ENCODE data around the gene FRAS1.

The FRAS1 gene

GRCh38 chr4:78441756-78442155 lies 384.6 kb downstream of the FRAS1 start:
- Histone ChIP-seq H3K27ac (no peak overlapping the region), H3K4me1 (ENCODE audit: control insufficient read depth in 1 of 2, insufficient read depth in 1 of 2, low read depth in 1 of 2, low read length in 1 of 2) (peaks cover 0 to 5% of the 10 kb centered on the region in 2 experiments)
- TF ChIP-seq, protein P1, sequence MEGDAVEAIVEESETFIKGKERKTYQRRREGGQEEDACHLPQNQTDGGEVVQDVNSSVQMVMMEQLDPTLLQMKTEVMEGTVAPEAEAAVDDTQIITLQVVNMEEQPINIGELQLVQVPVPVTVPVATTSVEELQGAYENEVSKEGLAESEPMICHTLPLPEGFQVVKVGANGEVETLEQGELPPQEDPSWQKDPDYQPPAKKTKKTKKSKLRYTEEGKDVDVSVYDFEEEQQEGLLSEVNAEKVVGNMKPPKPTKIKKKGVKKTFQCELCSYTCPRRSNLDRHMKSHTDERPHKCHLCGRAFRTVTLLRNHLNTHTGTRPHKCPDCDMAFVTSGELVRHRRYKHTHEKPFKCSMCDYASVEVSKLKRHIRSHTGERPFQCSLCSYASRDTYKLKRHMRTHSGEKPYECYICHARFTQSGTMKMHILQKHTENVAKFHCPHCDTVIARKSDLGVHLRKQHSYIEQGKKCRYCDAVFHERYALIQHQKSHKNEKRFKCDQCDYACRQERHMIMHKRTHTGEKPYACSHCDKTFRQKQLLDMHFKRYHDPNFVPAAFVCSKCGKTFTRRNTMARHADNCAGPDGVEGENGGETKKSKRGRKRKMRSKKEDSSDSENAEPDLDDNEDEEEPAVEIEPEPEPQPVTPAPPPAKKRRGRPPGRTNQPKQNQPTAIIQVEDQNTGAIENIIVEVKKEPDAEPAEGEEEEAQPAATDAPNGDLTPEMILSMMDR (IDR thresholded peaks at IDR 0.05), result no peak

DNA sequence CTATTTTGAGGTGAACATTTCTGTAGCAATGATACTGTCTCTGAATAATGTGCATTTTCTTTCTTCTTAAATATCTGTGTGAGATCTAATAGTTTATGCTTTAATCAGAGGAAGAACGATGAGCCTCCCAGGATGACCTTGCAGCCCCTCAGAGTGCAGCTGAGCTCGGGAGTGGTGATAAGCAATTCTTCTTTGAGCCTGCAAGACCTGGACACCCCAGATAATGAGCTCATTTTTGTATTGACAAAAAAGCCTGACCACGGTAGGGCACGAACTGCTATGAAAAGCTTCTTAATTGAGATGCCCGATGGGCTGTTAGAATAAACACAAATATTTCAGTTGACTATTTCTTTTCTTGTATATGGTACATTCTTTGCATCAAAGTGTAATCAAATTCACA lies 389.5 kb downstream of the FRAS1 start:
- Histone ChIP-seq H3K4me3 (ENCODE audit: low read depth in 1 of 2, low read length in 1 of 2) (no peak overlapping the region), H3K9me3 (no peaks in the 10 kb centered on the region), H3K27ac (no peak overlapping the region), H3K4me1 (ENCODE audit: control insufficient read depth in 1 of 2, insufficient read depth in 1 of 2, low read depth in 1 of 2, low read length in 1 of 2) (peaks cover 0 to 5% of the 10 kb centered on the region in 2 experiments), H3K36me3 (no peaks in the 10 kb centered on the region), H3K27me3 (peaks cover 3% of the 10 kb centered on the region)
- TF ChIP-seq, protein P1 (IDR thresholded peaks at IDR 0.05), result no peak

More at GRCh38 chr4:78441756-78442155, 384.6 kb downstream of the FRAS1 start:
- H3K27me3 ChIP-seq, result peaks cover 15% of the 10 kb centered on the region
- no peak overlapping the region for H3K4me3 ChIP-seq (ENCODE audit: low read depth in 1 of 2, low read length in 1 of 2)
- H3K9me3 ChIP-seq, result no peaks in the 10 kb centered on the region
- no peaks in the 10 kb centered on the region for H3K36me3 ChIP-seq

GRCh38 chr4:78451407-78451806 lies 394.3 kb downstream of the FRAS1 start:
- Histone ChIP-seq H3K27me3 (peaks cover 7% of the 10 kb centered on the region), H3K4me1 (ENCODE audit: control insufficient read depth in 1 of 2, insufficient read depth in 1 of 2, low read depth in 1 of 2, low read length in 1 of 2) (no peaks in the 10 kb centered on the region), H3K4me3 (ENCODE audit: low read depth in 1 of 2, low read length in 1 of 2) (no peak overlapping the region), H3K27ac (no peak overlapping the region), H3K9me3 (no peaks in the 10 kb centered on the region), H3K36me3 (no peaks in the 10 kb centered on the region)
- TF ChIP-seq, protein P1 (IDR thresholded peaks at IDR 0.05), result no peak

- no peak overlapping the region for H3K27ac ChIP-seq
- TF ChIP-seq, protein P1 (IDR thresholded peaks at IDR 0.05), result no peak
- H3K9me3 ChIP-seq, result no peaks in the 10 kb centered on the region
- H3K36me3 ChIP-seq, result no peaks in the 10 kb centered on the region
- H3K4me3 ChIP-seq (ENCODE audit: low read depth in 1 of 2, low read length in 1 of 2), result no peak overlapping the region
- peaks cover 7% of the 10 kb centered on the region for H3K27me3 ChIP-seq
- peaks cover under 1 to 2% of the 10 kb centered on the region in 2 experiments for H3K4me1 ChIP-seq (ENCODE audit: control insufficient read depth in 1 of 2, insufficient read depth in 1 of 2, low read depth in 1 of 2, low read length in 1 of 2)
Measured at GRCh38 chr4:78454016-78454415, 396.9 kb downstream of the FRAS1 start.

DNA sequence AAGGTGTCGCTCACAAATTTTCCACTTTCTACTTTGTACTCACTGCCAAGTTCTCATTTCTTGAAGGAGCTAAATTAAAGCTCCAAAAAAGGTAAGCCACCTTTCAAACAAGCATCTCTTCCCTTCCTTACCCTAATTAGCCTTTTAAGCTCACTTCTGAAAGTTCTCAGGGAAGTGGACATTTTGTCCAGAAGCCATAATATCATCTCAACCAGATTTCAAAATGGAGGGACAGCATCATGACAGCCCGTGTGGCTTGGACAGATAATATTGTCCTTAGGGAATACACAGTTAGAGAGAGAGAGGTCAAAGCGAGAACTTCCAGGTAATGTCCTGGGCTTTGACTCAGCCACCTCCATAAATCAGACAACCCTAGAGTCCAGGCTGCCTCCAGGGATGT lies 400.6 kb downstream of the FRAS1 start:
- peaks cover 7% of the 10 kb centered on the region in 2 experiments for H3K4me1 ChIP-seq (ENCODE audit: control insufficient read depth in 1 of 2, insufficient read depth in 1 of 2, low read depth in 1 of 2, low read length in 1 of 2)
- no peak overlapping the region for H3K4me3 ChIP-seq (ENCODE audit: low read depth in 1 of 2, low read length in 1 of 2)
- no peak overlapping the region for H3K27ac ChIP-seq
- TF ChIP-seq, protein P1 (IDR thresholded peaks at IDR 0.05), result no peak
- H3K9me3 ChIP-seq, result no peaks in the 10 kb centered on the region
- peaks cover 9% of the 10 kb centered on the region for H3K27me3 ChIP-seq
- no peaks in the 10 kb centered on the region for H3K36me3 ChIP-seq

- no peaks in the 10 kb centered on the region for H3K36me3 ChIP-seq
- TF ChIP-seq, protein P1 (IDR thresholded peaks at IDR 0.05), result no peak
- H3K27ac ChIP-seq, result no peak overlapping the region
- no peaks in the 10 kb centered on the region for H3K9me3 ChIP-seq
- H3K4me1 ChIP-seq (ENCODE audit: control insufficient read depth in 1 of 2, insufficient read depth in 1 of 2, low read depth in 1 of 2, low read length in 1 of 2), result peaks cover 7% of the 10 kb centered on the region in 2 experiments
- no peak overlapping the region for H3K4me3 ChIP-seq (ENCODE audit: low read depth in 1 of 2, low read length in 1 of 2)
- H3K27me3 ChIP-seq, result peaks cover 16% of the 10 kb centered on the region
Measured at GRCh38 chr4:78459327-78459726, 402.2 kb downstream of the FRAS1 start.
